Breast epithelium (tissue), 4 donors: ENCODE data around the gene OVOL1. TPM values are rescaled to one million over a fixed set of nuclear protein-coding genes. Genes with fewer than 3 reads are reported as not detected.

Experiments used
- DNase-seq, 2 donors: peaks; one replicate each; pipeline ENCODE4 v3.0.0-alpha.2; 2019; ENCODE audit warnings: low spot score in 2 of 2
- H3K27ac ChIP-seq, 2 donors: fragments of 200-600 bp; sonication (generic) in 1 of 2; one replicate each; pipeline ENCODE4 v1.5.1; 2016 to 2019; ENCODE audit warnings: mild to moderate bottlenecking in 1 of 2
- H3K27me3 ChIP-seq, 2 donors: fragments of 200-600 bp; sonication (generic) in 1 of 2; one replicate each; pipeline versions ENCODE4 v1.5.1 to v1.6.0; 2017 to 2019; ENCODE audit warnings: control low read depth in 1 of 2, mild to moderate bottlenecking in 1 of 2
- H3K36me3 ChIP-seq: fragments of 200-600 bp; one replicate; pipeline ENCODE4 v1.5.1; 2019
- H3K4me1 ChIP-seq, 2 donors: fragments of 200-600 bp; sonication (generic); one replicate each; pipeline ENCODE4 v1.5.1; 2016 to 2019; ENCODE audit warnings: control low read depth in 1 of 2
- H3K4me3 ChIP-seq, 3 donors: fragments of 200-600 bp; sonication (generic); 1 replicate in 2 of 3; 2 replicates in 1 of 3; pipeline ENCODE4 v1.5.1; 2016 to 2019; ENCODE audit warnings: mild to moderate bottlenecking in 3 of 3, moderate library complexity in 2 of 3
- H3K9me3 ChIP-seq, 2 donors: fragments of 200-600 bp; sonication (generic) in 1 of 2; one replicate each; pipeline ENCODE4 v1.5.1; 2016 to 2019; ENCODE audit warnings: control low read depth in 1 of 2
- POLR2A ChIP-seq: fragments of 450-650 bp; IDR thresholded peaks from one replicate; pipeline ENCODE4 v1.6.1; 2016; ENCODE audit warnings: antibody characterized with exemption, mild to moderate bottlenecking, moderate library complexity
- POLR2AphosphoS5 ChIP-seq, 3 donors: sonication (generic); formaldehyde crosslinking; IDR thresholded peaks; one replicate each; pipeline ENCODE4 v1.6.1; 2017; ENCODE audit warnings: antibody characterized with exemption in 3 of 3
- intact Hi-C: fragments of 100-400 bp; cut with DNase I; formaldehyde crosslinking; loops from one replicate; pipeline ENCODE4 v1.15.1; 2023; ENCODE audit warnings: low total_unique reads
- total RNA-seq, 3 donors: library from RNA; depleted of rRNA; stranded (reverse); fragments of >200 nt; gene quantifications; one replicate each; pipeline ENCODE4 v1.1.0, GENCODE V29; 2016
- TF ChIP-seq, protein P1 (sequence below), 3 donors: fragments of 450-650 bp; IDR thresholded peaks; one replicate each; pipeline ENCODE4 v1.5.1; 2016 to 2017; ENCODE audit warnings: antibody characterized with exemption in 3 of 3, mild to moderate bottlenecking in 3 of 3, moderate library complexity in 3 of 3

The OVOL1 gene
- total RNA-seq, 3 donors from 2014 or later = 3.6 to 5.1 TPM; not detected in 1

DNA sequence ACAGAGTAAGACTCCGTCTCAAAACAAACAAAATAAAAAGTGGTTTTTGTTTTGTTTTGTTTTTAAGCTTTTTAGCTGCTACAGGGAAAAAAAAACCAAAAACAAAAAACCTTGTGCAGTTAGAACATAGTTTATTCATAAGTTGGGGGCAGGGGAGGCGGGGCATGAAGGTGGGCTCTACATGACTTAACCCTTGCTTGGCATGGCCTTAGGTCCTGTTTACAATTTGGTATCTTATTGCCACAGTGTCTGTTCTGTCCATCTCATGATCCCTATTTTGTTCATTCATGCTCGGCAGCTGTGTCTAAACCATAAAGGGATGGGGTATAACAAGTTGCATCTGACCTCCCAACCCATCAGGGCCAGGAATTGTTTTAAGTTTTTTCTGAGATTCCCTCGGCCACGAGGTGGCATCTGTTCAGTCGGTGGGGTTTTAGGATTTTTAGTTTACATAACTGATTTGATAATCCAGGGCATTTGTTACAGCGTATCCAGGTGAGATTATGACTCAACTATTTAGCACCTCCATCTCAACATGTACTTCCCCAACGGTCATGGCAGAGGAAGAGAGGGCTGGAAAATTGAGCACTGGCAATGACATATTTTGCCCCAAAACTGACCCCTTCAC lies 13.0 kb upstream of the OVOL1 start:
- intact Hi-C loops = no loop called here
- no peaks in the 10 kb centered on the region for H3K36me3 ChIP-seq
- no peaks in the 10 kb centered on the region for H3K4me1 ChIP-seq
- peak; percentile 1 to 14 for DNase-seq
- H3K27ac ChIP-seq = no peak overlapping the region
- H3K27me3 ChIP-seq = no peaks in the 10 kb centered on the region
- no peaks in the 10 kb centered on the region for H3K9me3 ChIP-seq
- H3K4me3 ChIP-seq = no peak overlapping the region
- TF ChIP-seq, protein P1, sequence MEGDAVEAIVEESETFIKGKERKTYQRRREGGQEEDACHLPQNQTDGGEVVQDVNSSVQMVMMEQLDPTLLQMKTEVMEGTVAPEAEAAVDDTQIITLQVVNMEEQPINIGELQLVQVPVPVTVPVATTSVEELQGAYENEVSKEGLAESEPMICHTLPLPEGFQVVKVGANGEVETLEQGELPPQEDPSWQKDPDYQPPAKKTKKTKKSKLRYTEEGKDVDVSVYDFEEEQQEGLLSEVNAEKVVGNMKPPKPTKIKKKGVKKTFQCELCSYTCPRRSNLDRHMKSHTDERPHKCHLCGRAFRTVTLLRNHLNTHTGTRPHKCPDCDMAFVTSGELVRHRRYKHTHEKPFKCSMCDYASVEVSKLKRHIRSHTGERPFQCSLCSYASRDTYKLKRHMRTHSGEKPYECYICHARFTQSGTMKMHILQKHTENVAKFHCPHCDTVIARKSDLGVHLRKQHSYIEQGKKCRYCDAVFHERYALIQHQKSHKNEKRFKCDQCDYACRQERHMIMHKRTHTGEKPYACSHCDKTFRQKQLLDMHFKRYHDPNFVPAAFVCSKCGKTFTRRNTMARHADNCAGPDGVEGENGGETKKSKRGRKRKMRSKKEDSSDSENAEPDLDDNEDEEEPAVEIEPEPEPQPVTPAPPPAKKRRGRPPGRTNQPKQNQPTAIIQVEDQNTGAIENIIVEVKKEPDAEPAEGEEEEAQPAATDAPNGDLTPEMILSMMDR (IDR thresholded peaks at IDR 0.05) = peak in 1 of 3 donors; percentile 8
- no peak for TF ChIP-seq POLR2A
- TF ChIP-seq POLR2AphosphoS5 (IDR thresholded peaks at IDR 0.05) = no peak

DNA sequence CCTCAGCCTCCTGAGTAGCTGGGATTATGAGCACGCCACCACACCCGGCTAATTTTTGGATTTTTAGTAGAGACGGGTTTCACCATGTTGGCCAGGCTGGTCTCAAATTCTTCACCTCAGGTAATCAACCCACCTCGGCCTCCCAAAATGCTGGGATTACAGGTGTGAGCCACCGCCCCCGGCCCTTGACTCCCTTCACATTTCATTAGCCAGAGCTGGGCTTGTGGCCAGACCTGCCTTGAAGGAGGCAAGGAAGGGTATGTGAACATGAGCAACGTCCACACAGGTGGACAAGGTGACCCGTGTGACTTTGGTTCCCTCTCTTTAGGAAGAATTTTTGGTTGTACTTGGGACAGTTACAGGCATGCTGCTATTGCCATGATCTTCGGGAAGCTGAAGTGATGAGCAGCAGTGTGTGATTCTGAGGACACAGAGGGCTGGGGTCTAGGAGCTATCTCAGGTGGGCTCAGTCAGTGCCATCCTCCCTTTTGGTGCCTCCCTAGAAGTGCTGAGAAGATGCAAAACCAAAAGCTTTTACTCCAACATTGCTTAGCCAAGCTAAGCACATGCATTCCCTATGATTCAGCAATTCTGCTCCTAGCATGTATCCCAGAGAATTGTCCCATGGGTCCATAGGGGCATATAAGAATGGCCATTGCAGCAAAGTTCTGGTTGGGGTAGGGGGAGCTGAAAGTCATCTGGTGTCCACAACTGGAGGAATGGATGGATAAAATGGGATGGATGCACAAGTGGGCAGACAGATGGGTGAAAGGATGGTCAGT lies 12.1 kb upstream of the OVOL1 start:
- TF ChIP-seq POLR2AphosphoS5 (IDR thresholded peaks at IDR 0.05) (no peak), POLR2A (no peak)
- TF ChIP-seq, protein P1 (IDR thresholded peaks at IDR 0.05) = no peak
- Histone ChIP-seq H3K4me3 (no peak overlapping the region), H3K27me3 (no peaks in the 10 kb centered on the region), H3K36me3 (no peaks in the 10 kb centered on the region), H3K27ac (peak overlapping the region in 1 of 2 donors; percentile 64), H3K9me3 (no peaks in the 10 kb centered on the region), H3K4me1 (peaks cover 0 to 4% of the 10 kb centered on the region in 2 donors)
- intact Hi-C loops = loop anchor here (5.0 kb wide), 1 partner anchor 62 kb away; the partner anchor contains the start of gene KAT5
- DNase-seq = peak; percentile 13 to 39

DNA sequence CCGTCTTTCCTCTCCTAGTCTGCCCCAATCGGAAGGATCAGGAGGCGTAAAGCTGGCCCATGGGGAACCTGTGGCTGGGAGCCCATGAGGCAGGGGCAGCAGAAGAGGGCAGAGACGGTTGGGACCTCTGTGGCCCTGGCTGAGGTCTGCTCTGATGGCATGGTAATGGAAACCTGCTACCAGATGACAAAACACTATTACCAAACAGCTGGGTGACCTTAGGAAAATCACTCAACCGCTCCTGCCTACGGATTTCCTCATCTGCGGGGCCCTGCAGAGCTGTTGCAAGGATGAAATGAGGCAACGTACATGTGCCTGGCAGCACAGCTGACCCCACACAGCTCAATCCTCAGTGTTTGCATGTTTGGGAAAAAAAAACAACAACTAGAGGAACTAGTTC lies 10.7 kb upstream of the OVOL1 start:
- H3K4me1 ChIP-seq = peaks cover 0 to 4% of the 10 kb centered on the region in 2 donors
- H3K27me3 ChIP-seq = no peaks in the 10 kb centered on the region
- intact Hi-C loops = loop anchor here (5.0 kb wide), 1 partner anchor 64 kb away; the partner anchor contains the start of gene KAT5
- H3K36me3 ChIP-seq = no peaks in the 10 kb centered on the region
- TF ChIP-seq POLR2AphosphoS5 (IDR thresholded peaks at IDR 0.05) = peak in 1 of 3 donors; percentile 96
- TF ChIP-seq, protein P1 (IDR thresholded peaks at IDR 0.05) = no peak
- no peaks in the 10 kb centered on the region for H3K9me3 ChIP-seq
- peak overlapping the region in 1 of 2 donors; percentile 77 for H3K27ac ChIP-seq
- peak; percentile 15 to 37 for DNase-seq
- no peak overlapping the region for H3K4me3 ChIP-seq

DNA sequence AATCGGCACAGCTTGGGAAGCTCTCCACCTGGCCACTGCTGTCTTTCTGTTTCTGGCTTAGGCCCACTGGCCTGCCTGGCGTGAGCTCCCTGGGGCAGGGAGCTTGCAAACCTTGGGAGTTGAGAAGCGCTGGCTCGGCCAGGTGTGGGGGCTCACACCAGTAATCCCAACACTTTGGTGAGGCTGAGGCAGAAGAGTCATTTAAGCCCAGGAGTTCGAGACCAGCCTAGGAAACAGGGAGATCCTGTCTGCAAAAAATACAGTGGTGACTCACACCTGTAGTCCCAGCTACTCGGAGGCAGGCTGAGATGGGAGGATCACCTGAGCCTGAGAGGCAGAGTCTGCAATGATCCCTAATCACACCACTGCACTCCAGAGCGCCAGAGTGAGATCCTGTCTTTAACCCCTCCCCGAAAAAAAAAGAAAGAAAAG lies 10.1 kb upstream of the OVOL1 start:
- Histone ChIP-seq H3K36me3 (no peaks in the 10 kb centered on the region), H3K4me3 (no peak overlapping the region), H3K27ac (peak overlapping the region in 1 of 2 donors; percentile 36), H3K27me3 (no peaks in the 10 kb centered on the region), H3K4me1 (peaks cover 0 to 4% of the 10 kb centered on the region in 2 donors), H3K9me3 (no peaks in the 10 kb centered on the region)
- DNase-seq = peak; percentile 10 to 25
- intact Hi-C loops = loop anchor here (5.0 kb wide), 1 partner anchor 64 kb away; the partner anchor contains the start of gene KAT5
- TF ChIP-seq POLR2AphosphoS5 (IDR thresholded peaks at IDR 0.05) = no peak
- TF ChIP-seq, protein P1 (IDR thresholded peaks at IDR 0.05) = no peak
- TF ChIP-seq POLR2A = no peak

DNA sequence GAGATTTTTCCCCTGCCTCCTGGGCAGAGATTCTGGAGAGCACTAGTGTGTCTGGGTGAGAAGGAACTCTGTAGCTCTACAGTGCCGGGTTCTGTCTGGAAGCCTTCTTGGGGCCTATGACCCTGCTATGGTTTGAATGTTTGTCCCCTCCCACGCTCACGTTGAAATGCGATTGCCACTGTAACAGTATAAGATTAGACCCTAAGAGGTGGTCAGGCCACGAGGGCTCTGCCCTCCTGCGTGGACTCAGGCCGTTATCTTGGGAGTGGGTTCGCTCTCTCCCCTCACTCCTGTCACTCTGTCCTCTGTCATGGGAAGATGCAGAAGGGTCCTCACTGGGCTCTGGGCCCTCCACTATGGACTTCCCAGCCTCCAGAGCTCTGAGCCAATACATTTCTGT lies 9.6 kb upstream of the OVOL1 start:
- H3K9me3 ChIP-seq = no peaks in the 10 kb centered on the region
- H3K4me3 ChIP-seq = no peak overlapping the region
- H3K36me3 ChIP-seq = no peaks in the 10 kb centered on the region
- no peak for TF ChIP-seq POLR2A
- no peak for TF ChIP-seq POLR2AphosphoS5 (IDR thresholded peaks at IDR 0.05)
- TF ChIP-seq, protein P1 (IDR thresholded peaks at IDR 0.05) = no peak
- peak overlapping the region in 1 of 2 donors; percentile 36 for H3K27ac ChIP-seq
- intact Hi-C loops = loop anchor here (5.0 kb wide), 1 partner anchor 65 kb away; the partner anchor contains the start of gene KAT5
- H3K27me3 ChIP-seq = no peaks in the 10 kb centered on the region
- DNase-seq = peak in 1 of 2 donors; percentile 10
- H3K4me1 ChIP-seq = peaks cover 0 to 4% of the 10 kb centered on the region in 2 donors
